ENCODE data around the gene SPDYC. TPM values are rescaled to one million over a fixed set of nuclear protein-coding genes. Genes with fewer than 3 reads are reported as not detected.

Gene SPDYC
- total and polyA plus RNA-seq, 2 of the 13 experiments (the other 11 are each of a cell fraction or from before 2014, with no cell fraction given), result 0.15 to 0.33 TPM

DNA sequence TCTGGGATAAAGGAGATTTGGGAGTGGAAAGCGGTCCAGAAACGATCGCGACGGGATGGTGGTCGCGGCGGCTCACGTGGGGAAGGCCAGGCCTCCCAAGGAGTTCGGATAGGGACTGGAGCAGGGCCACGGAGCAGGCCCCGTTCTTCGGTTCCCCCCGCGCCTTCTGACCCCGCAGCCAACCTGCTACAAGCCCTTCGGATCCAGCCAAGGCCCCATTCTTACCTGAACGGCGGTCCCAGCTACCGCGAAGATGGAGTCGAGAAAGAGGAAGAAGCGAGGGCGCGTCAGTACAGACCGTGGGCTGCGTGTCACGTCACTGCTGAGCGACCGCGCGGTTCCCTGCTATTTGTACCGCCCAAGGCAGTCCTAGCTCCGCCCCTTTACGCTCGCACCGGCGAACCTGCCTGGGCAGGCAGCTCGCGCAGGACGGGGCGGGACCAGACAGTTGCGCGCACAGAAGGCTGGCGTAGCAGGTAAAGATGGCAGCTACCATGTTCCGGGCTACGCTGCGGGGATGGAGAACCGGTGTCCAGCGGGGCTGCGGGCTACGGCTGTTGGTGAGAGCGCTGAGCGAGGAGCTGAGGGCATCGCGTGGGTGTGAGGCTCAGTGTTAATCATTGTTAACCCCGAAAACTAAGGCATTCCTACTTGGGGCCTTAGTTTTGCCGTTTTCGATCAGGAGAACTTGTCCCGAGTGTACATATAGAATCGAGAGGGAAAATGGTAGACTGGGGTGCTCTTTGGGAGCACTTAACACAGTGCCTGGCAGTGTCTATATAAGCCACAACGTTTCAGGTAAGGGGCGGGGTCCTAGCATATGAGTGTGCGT lies 48.0 kb upstream of the SPDYC start, which contains the start of the genes FAU and MRPL49 (continued):
- TF ChIP-seq, protein P1, sequence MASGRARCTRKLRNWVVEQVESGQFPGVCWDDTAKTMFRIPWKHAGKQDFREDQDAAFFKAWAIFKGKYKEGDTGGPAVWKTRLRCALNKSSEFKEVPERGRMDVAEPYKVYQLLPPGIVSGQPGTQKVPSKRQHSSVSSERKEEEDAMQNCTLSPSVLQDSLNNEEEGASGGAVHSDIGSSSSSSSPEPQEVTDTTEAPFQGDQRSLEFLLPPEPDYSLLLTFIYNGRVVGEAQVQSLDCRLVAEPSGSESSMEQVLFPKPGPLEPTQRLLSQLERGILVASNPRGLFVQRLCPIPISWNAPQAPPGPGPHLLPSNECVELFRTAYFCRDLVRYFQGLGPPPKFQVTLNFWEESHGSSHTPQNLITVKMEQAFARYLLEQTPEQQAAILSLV (CRISPR knock-in tag; IDR thresholded peaks at IDR 0.05; ENCODE audit: borderline replicate concordance), result peak; percentile 74; the same call in 1 of the 2 replicates
- TF ChIP-seq NFYB (CRISPR knock-in tag; IDR thresholded peaks at IDR 0.05), result peak; percentile 65; the same call in 1 of the 2 replicates
- TF ChIP-seq KLF16 (CRISPR knock-in tag; IDR thresholded peaks at IDR 0.05), result peak in 1 of 2 experiments; percentile 43; a peak in 1 of 4 replicates
- TF ChIP-seq ASH2L (IDR thresholded peaks at IDR 0.05; ENCODE audit: insufficient read length, low read depth, low read length), result peak; percentile 61
- TF ChIP-seq, protein P2, sequence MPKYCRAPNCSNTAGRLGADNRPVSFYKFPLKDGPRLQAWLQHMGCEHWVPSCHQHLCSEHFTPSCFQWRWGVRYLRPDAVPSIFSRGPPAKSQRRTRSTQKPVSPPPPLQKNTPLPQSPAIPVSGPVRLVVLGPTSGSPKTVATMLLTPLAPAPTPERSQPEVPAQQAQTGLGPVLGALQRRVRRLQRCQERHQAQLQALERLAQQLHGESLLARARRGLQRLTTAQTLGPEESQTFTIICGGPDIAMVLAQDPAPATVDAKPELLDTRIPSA (CRISPR knock-in tag; IDR thresholded peaks at IDR 0.05; ENCODE audit: borderline replicate concordance), result no peak
- no peak for TF ChIP-seq NONO (IDR thresholded peaks at IDR 0.05)
- TF ChIP-seq NONO (CRISPR knock-in tag; conservative IDR thresholded peaks at IDR 0.05), result peak; percentile 96
- peak; percentile 21; the same call in 1 of the 2 replicates for TF ChIP-seq NFKBIZ (CRISPR knock-in tag; IDR thresholded peaks at IDR 0.05)
- TF ChIP-seq, protein P3, sequence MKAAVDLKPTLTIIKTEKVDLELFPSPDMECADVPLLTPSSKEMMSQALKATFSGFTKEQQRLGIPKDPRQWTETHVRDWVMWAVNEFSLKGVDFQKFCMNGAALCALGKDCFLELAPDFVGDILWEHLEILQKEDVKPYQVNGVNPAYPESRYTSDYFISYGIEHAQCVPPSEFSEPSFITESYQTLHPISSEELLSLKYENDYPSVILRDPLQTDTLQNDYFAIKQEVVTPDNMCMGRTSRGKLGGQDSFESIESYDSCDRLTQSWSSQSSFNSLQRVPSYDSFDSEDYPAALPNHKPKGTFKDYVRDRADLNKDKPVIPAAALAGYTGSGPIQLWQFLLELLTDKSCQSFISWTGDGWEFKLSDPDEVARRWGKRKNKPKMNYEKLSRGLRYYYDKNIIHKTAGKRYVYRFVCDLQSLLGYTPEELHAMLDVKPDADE (CRISPR knock-in tag; IDR thresholded peaks at IDR 0.05), result 0 out of 2 replicates have a peak, but pooled peaks have one; percentile 68
- TF ChIP-seq, protein P4, sequence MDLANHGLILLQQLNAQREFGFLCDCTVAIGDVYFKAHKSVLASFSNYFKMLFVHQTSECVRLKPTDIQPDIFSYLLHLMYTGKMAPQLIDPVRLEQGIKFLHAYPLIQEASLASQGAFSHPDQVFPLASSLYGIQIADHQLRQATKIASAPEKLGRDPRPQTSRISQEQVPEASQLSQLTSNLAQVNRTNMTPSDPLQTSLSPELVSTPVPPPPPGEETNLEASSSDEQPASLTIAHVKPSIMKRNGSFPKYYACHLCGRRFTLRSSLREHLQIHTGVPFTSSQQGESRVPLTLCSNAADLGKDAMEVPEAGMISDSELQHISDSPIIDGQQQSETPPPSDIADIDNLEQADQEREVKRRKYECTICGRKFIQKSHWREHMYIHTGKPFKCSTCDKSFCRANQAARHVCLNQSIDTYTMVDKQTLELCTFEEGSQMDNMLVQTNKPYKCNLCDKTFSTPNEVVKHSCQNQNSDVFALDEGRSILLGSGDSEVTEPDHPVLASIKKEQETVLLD (CRISPR knock-in tag; IDR thresholded peaks at IDR 0.05; ENCODE audit: low read depth), result peak; percentile 83
- peak; percentile 35; the same call in 1 of the 2 replicates for TF ChIP-seq ISL2 (CRISPR knock-in tag; IDR thresholded peaks at IDR 0.05)
- TF ChIP-seq EP300 (IDR thresholded peaks at IDR 0.05; ENCODE audit: low read depth in 2 of 2, low read length in 2 of 2), result no peak
- peak; percentile 45 for TF ChIP-seq EP300 (CRISPR knock-in tag; IDR thresholded peaks at IDR 0.05; ENCODE audit: borderline replicate concordance)
- 0 out of 2 replicates have a peak, but pooled peaks have one; percentile 3 for TF ChIP-seq GLI4 (CRISPR knock-in tag; IDR thresholded peaks at IDR 0.05; ENCODE audit: borderline replicate concordance)
- 0 out of 2 replicates have a peak, but pooled peaks have one; percentile 55 for TF ChIP-seq ZNF850 (CRISPR knock-in tag; conservative IDR thresholded peaks at IDR 0.05)
- peak; percentile 69; the same call in 1 of the 2 replicates for TF ChIP-seq SIN3A (IDR thresholded peaks at IDR 0.05; ENCODE audit: borderline replicate concordance, low read depth, low read length)
- peak; percentile 36; the same call in 1 of the 2 replicates for TF ChIP-seq ZNF329 (CRISPR knock-in tag; IDR thresholded peaks at IDR 0.05; ENCODE audit: low read depth)
- TF ChIP-seq ARNTL (CRISPR knock-in tag; IDR thresholded peaks at IDR 0.05), result 0 out of 2 replicates have a peak, but pooled peaks have one; percentile 15
- TF ChIP-seq, protein P5, sequence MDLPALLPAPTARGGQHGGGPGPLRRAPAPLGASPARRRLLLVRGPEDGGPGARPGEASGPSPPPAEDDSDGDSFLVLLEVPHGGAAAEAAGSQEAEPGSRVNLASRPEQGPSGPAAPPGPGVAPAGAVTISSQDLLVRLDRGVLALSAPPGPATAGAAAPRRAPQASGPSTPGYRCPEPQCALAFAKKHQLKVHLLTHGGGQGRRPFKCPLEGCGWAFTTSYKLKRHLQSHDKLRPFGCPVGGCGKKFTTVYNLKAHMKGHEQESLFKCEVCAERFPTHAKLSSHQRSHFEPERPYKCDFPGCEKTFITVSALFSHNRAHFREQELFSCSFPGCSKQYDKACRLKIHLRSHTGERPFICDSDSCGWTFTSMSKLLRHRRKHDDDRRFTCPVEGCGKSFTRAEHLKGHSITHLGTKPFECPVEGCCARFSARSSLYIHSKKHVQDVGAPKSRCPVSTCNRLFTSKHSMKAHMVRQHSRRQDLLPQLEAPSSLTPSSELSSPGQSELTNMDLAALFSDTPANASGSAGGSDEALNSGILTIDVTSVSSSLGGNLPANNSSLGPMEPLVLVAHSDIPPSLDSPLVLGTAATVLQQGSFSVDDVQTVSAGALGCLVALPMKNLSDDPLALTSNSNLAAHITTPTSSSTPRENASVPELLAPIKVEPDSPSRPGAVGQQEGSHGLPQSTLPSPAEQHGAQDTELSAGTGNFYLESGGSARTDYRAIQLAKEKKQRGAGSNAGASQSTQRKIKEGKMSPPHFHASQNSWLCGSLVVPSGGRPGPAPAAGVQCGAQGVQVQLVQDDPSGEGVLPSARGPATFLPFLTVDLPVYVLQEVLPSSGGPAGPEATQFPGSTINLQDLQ (CRISPR knock-in tag; IDR thresholded peaks at IDR 0.05), result peak; percentile 91; the same call in 1 of the 2 replicates
- TF ChIP-seq RAD21 (CRISPR knock-in tag; IDR thresholded peaks at IDR 0.05), result peak; percentile 1; the same call in 1 of the 2 replicates

Measured in HepG2 (cell line).